Left renal cortex interstitium (tissue), 4 donors: ENCODE results near the gene PDZD2. TPM values are rescaled to one million over a fixed set of nuclear protein-coding genes. Genes with fewer than 3 reads are reported as not detected.
"Not testable (repeated sequence)": the region's sequence is repeated elsewhere in the genome, so short reads cannot be mapped to it uniquely, and the experiment has no call there.

Source experiments
- DNase-seq, 4 donors: peaks; one replicate each; pipeline ENCODE4 v3.0.0-alpha.2; 2013; ENCODE audit warnings: low read depth in 4 of 4, low spot score in 2 of 4, missing footprints in 1 of 4
- polyA plus RNA-seq, 4 donors: library from polyadenylated mRNA; unstranded; fragments of 120-200 nt; gene quantifications; one replicate each; pipeline ENCODE4 v1.2.1, GENCODE V29; 2013; ENCODE audit not compliant: insufficient read length in 4 of 4

Gene PDZD2
- polyA plus RNA-seq, result 10 to 100 TPM; 16.6 to 21.1 (median 18.4) TPM

DNA sequence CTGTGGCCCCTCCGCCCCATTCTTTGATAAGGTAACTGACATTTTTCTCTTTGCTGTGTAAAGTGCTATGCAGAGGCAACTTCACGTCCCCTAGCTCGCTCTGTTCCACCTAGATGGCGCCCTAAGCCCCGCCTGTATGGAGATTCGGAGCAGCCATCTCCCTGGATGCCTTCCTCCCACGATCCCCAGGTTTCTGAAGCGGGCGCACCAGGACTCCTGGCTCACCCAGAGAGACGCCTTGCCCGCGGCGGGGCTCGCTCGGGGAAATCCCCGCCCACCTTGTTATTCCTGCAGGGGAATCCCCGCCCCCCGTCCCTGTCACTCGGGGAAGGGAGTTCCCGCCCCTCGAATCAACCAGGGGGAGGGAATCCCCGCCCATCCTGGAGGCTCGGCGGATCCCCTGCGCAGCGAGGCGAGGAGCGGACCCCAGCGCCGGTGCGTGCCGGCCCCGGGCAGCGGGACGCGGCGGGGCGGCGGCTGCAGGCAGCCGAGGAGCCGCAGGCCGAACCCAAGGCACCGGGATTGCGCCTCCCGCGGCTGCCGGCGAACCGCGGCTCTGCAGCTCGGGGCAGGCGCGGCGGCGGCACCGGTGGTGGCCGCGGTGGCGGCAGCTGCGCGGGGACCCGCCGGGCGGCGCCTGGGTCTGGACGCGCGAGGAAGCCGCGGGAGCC is at the start of gene PDZD2:
TSS of gene PDZD2 (plus strand) at position 384 of the 671 bp plus-strand sequence.
- DNase-seq, result peak in 3 of 4 donors; percentile 57 to 77 (median 76)

DNA sequence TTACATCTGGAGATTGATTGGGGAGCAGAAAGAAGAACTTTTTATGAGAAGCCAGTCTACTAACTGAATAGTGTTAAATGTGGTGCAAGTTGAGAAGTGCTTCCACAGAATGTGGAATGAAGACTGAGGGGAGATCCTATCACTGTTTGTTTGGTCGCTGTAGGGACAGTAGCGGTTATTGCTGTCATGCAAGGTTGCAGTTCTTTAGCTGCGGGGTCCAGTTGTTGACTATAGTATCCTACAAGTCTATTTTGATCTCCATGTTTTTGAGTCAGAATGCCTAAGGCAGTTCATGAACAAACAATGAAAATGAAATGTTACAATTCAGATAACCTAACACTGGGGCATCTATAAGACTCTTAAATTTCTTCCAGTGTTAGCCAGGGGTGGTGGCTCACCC is 45.3 kb upstream of the PDZD2 start:
- DNase-seq, result no peak

DNA sequence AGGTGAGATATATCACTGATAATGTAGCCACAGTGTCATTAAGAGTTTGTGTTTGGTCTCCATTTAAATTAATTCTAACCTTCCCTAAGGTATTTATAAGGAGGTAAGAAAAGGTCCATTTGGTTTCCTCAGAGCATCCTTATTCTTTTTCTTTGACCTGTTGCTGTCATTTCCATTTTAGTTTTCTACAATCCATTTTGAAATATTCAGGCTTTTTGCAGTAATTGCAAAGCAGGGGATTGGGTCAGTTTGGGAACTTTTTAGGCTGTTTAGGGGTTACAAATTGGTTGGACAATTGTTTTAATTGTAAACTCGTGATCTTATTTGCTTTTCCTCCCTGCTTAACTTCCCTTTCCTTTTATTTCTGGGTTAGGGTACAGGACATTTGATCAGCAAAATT is 42.6 kb upstream of the PDZD2 start:
- no peak for DNase-seq

DNA sequence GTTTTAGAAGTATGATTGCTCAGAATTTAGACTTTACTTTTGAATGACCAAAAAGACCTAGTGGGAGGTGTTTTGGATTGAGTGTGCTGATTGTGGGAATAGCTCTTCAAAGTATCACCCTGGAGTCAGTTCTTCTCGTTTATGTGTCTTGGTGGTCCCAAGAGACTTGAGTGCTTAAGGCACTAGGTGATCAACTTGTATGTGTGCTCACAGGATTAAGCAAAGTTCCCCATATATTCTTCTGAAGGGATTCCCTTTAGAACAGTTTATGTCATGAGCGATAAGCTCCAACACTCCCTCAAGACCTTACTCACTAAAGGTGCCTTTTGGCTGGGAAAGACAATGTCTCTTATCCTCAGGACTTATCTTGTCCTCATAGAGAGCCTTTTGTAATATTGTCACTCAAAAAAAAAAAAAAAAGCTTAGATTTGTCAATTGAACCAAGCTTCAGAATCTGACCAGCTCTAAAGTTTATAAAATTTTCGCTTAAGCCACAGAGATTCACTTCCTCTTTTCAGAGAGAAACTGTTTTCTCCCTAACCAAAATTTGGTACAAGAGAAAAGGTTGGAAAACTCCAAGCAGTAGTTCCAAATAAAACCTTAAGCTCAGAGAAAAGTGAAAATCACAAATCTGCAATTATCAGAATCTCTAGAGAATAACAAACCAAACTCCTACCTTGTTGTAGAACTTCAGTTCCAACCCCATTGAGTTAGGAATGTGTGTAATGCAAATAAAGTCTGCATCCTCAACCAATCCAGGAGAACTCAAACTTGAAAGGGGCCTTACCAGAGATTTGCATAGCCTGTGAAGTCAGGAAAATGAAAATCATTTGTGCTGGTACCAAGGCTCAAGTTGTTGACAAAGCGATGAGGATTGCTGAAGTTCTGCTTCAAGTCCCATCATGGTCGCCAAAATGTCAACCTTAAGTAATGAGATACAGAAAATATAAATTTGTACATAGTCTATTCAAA is 40.0 kb upstream of the PDZD2 start:
- no peak for DNase-seq

DNA sequence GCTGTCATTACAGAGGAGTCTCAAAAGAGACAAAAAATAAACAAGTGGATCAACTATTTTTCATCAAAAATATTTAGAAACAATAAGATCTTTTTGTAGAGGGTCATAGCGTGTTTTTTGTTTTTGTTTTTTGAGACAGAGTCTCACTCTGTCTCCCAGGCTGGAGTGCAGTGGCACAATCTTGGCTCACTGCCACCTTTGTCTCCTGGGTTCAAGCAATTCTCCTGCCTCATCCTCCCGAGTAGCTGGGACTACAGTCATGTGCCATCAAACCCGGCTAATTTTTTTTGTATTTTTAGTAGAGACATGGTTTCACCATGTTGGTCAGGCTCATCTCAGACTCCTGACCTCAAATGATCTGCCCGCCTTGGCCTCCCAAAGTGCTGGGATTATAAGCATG is 36.6 kb upstream of the PDZD2 start:
- DNase-seq, result not testable (repeated sequence)

DNA sequence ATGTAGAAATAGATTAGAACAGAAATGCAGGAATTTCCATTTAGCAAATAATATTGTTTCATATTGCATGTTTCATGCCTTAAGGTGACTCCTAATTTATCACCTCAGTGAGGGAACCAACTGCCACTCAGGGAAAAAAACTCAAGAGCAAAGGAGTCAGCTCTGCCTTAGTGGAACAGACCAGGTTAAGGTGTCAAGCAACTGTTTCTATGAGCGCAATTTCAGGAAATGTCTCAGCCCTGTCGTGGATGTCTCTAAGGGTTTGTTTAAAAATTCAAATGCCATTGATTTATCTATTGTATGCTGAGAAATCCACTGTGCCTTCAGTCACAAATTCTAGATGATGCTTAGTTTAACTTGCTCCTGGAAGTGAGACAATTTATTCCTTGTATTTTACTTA is 34.7 kb upstream of the PDZD2 start:
- no peak for DNase-seq

DNA sequence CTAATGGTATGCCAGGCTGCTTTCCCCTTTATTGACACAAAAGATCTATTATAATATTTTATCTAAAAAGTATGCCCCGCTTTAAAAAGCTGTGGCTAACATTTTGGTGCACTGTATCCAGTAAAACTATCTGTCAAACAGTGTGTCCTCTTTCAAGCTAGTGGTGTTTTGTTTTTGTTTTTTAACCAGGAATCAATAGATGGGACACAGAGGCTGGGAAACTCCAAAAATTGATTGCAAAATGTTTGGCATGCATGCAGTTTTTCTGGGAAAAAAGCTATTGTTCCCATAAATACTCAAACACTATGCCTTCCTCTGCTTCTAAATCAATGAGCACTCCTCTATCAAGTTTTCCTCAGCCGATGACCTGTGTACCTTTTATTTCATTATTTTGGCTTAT is 34.3 kb upstream of the PDZD2 start:
- DNase-seq, result no peak

DNA sequence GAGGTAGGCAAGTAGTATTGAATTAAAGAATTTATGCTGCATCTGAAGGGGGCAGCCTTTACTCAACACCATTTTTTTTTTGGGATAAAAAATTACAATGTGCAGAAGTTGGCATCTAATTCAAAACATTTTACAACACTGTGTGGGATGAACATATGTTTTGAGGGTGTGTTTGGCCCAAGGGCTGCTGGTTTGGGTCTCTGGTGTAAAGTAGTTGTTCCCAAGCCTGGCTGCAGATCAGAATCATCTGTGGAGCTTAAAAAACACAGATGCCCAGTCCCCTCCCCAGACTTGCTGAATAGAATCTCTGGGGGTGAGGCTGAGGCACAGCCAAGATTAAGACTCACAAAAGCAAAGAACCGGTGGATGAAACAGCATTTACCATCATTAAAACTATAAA is 33.0 kb upstream of the PDZD2 start:
- no peak for DNase-seq

DNA sequence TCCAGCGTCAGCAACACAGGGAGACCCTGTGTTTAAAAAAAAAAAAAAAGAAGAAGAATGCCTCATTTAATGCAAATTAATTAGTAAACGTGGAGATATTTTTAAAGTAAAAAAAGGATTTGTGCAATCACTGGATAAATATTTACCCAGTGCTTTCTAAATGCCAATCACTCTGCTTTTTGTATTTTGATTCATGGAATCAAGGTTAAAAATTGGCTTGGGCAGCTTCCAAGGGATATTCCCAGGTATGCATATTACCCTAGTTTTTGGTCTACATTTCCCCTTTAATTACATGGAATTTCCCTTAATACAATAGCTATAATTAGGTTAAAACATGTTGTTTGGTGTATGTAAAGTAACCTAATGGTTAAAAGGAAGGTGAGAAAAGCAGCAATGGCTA is 31.4 kb upstream of the PDZD2 start:
- no peak for DNase-seq

DNA sequence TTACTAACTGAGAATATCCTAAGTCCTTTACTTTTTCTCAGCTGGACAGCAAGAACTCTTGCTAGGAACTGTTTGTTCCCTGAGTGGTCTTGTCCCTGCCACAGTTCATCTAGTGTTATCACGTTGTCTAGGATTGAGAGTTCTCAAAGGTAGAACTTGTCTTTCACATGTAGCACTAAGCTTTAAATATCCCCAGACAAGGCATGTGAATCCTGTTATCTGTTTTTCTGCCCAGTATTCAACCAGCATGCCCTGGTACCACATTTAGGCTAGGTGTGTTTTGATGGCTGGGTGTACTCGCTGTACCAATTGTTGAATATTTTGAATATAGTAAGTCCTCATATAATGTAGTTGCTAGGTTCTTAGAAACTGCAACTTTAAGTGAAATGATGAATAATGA is 27.9 kb upstream of the PDZD2 start:
- DNase-seq, result no peak

DNA sequence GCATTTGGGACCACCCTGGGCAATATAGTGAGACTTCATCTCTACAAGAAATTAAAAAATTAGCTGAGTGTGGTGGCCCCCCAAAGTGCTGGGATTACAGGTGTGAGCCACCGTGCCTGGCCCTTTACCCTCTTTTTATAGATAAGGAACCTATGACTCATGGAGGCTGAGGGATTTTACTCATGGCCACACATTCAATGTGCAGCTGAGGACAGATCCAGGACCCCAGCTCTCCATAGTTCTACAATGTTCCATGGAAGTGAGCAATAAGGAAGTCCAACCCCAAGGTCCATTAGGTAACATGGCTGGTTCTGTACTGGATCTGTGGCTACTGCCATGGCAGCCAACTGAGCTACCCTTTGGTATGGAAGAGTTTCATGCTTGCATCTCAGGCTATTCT is 25.3 kb upstream of the PDZD2 start:
- DNase-seq, result no peak

DNA sequence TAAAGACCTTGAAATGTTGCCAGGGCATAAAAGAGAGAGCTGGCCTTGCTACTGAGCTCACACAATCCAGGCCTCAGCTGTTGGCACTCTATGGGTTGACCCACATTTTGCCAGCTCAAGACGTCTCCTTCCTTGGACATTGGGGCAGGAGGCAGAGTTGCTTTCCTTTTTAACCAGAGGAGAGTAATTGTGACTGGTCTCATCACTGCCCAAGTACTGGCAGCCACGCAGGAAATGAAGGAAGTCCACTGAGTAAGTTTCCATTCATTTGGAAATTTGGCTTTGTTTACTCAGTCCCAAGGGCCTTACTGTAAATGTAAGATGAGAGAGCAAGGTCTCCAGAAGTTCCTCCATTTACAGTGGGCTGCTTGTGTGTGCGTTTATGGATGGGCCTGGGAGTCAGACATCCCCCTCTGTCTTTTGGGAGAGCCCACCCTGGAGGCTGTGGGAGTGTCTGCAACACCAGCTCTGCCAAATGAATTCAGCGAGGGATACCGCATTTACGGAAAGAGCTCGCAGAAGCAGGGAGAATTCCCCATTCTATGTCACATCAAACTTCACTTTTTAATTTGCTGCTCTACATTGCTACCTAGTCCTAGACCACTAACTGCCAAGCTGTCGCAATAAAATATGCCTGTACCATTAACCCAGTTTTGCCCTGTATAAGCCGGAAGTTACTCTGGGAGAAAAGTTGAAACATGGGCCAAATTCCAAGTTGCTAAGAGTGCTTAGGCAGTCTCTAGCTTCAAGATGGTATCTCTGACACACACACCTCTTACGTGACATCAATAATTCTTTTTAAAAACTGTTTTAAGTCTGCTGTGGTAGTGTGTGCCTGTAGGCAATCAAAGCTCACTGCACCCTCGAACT is 24.5 kb upstream of the PDZD2 start:
- no peak for DNase-seq

DNA sequence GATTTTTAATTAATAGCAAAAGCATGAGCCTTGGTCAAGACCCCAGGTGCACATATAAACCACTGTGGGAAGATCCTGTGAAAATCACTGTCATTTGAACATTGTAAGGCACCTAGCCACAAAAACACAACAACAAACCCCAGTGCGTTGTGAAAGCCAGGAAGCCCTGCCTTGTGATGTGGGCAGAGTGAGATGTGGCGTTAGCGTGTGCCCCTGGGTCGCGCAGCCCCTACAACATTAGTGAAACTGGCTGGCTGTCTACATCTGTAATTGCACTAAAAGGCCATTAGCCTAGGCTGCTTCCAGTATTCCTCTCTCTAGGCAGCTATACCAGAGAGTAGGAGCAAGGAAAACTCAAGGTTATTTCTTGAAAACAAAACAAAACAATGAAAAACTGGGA is 21.1 kb upstream of the PDZD2 start:
- no peak for DNase-seq

DNA sequence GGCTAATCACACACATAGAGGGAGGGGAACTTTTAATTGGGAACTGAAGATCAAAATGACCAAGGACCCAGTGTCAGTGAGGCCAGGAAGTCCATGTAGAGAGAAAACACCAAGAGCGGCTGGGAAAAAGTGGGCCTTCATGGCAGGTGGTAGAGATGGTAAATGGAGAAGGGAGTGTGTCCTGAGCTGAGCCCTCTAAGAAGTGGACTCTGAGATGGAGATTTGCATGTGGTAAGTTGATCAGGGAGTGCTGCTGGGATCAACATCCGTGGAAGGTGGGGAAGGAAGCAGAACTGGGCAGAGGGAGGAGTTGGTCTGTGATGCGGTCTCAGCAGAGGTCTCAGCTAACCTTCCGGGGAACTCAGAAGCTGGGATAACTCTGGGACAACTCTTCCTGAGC is 18.9 kb upstream of the PDZD2 start:
- DNase-seq, result no peak

DNA sequence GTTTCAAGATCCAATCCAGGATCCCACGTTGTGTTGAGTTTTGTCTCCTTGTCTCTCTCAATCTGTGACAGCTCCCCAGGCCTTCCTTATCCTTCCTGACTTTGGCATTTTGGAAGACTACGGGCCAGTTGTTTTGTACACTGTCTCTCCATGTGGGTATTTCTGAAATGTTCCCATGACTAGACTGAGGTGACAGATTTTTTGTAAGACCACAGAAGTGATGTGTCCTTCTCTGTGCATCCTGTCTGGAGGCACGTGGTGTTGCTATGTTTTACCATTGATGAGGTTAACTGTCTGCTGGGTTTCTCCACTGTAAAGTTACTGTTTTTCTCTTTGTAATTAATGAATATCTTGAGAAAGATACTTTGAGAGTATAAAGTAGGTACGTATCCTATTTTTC is 15.7 kb upstream of the PDZD2 start:
- DNase-seq, result no peak

DNA sequence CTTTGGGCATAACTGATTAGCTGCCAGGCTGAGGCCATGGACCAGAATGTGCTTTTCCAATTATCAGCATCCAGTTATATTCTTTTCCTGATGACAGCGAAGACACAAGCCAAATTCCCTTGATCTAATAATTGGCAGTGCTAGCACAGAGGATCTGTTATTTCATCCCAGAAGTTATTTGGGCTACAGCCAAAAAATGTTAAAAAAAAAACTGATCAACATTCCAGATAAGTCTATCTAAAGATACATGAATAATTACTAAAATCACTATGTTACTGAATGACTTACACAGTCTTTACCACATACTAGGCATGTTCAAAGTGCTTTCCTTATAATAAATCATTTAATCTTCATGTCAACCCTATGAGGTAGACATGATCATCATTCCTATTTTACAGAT is 13.5 kb upstream of the PDZD2 start:
- DNase-seq, result no peak

DNA sequence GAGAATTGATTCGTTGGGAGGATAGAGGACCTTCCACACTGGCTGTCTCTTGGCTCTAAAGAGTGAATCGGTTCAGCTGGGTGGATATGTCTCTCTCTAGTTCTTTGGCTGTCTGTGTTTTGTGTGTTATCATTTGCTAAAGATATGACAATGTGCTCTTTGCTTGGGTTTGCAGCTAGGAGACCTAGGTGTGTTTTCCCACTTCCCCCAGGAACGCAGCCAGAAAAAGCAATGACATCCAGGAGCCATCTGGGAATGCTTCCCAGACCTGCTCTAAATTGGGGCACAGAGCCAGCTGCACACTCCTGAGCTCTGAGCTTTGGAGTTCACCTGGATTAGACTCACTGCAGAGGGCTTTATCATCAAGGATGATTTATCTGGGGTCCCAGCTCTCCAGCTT is 12.8 kb upstream of the PDZD2 start:
- DNase-seq, result no peak

DNA sequence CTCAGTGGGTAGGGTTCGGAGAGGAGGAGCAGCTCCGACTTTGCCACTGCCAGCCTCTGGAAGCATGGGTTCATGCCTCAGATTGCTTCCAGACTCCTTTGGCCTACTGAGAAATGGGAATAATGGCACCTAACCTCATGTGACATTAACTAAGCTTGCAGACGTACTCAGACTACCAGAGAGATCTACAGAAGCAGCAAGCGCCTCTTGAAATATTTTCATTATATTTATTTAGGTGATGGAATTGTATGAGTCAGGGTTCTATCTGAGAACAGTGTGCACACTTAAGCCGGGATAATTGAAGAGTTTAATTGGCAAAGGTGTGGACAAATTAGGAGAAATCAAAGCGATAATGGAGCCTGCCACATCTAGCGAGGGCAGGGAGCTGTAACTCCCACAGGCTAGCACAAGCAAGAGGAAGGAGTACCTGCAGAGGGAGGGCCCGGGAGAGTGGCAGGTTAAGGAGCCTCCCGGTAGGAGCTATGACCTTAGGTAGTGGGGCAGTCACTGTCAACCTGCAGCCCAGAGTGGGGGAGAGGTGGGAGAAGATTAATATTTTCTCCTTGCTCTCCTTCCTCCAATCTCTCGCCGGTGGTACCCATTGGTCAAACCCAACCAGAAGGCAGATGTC is 12.2 kb upstream of the PDZD2 start:
- DNase-seq, result no peak

DNA sequence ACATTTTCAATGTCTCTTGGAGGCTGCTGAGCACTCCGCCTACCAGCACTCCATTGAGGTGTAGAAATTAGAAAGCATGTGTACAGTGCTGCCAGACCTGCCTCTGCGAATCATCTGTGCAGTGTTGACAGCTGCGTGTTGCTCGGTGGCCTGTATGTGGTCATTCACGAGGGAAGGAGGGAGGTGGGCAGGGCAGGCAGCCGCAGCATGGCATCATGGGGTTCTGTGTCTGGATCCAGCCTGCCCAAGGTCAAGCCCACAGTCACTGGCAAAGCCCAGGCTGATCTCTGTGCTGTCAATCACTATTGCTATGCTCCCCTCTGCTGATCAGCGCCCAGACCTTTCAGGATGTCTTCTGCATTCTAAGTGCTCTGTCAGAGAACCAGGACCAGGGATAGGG is 8.0 kb upstream of the PDZD2 start:
- DNase-seq, result no peak

DNA sequence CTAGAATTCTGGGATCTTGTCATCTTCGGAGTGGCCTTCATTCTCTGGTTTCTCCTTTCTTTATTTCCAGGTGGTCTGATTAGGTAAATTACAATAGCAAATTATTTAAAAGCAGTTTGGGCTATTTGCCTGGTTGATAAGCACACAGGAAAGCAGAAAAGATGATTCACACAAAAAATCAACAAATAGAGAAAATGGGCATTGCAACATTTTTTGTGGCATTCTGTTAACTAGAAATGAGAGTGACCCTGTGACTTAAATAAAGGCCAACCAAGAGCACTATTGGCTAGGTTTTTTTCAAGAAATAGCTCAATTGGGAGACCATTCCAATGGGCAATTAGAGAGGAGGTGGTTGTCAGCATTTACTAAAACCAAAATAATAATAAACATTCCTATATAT is 6.5 kb upstream of the PDZD2 start:
- no peak for DNase-seq

DNA sequence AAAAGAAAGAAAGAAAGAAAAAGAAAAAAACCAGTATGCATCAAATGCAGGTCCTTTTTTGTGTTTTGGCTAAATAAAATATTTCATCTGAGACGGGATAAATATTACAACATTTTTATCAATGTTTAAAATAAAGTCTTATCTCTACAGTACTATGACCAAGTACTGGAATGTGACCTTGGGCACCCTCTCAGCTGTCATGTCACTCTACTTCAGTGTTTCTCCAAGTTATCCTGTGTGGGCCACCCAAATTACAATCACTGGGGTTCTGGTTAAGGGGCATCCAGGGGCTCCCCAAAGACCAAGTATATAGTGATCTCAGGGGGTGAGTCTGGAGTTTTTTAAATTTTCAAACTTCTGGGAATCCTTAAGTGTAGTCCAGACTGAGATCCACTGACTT is 3.5 kb upstream of the PDZD2 start:
- no peak for DNase-seq
